Astrocyte (in vitro differentiated cells and primary cell): ENCODE data around the gene PROSER1.

ENCODE experiments used
- CTCF ChIP-seq: IDR thresholded peaks from 2 replicates; pipeline ENCODE4 v1.5.1; 2011; ENCODE audit warnings: low read depth, mild to moderate bottlenecking, inconsistent platforms, low read length, moderate library complexity; ENCODE audit not compliant: insufficient read depth
- EZH2 ChIP-seq: IDR thresholded peaks from 2 replicates; pipeline ENCODE4 v1.6.1; 2012; ENCODE audit warnings: mild to moderate bottlenecking, low read length, inconsistent platforms; ENCODE audit not compliant: insufficient read depth

DNA sequence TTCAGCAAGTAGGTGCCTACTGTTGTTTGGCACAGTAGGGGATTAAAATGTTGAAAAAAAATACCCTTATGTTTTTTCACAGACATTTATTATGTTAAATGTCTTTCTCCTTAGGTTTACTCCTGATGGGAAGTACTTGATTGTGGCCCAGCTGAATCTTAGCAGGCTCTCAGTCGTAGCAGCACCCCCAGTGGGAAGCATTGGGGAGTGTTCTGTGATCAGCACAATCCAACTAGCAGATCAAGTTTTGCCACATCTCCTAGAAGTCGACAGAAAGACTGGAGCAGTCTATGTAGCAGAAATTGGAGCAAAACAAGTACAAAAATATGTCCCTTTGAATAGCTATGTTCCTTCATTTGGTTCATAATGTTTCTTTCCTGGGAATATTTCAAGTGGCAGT is 9.7 kb upstream of the PROSER1 start:
- TF ChIP-seq CTCF (no peak), EZH2 (no peak)
